NCI-H774 (cell line): Measurements from ENCODE around the gene RFT1.

Experiments used
- DNase-seq: peaks from one replicate; lab custom pipeline; 2025; lab: John Stamatoyannopoulos, UW

The RFT1 gene

GRCh38 chr3:53149006-53149690 lies 18.9 kb upstream of the RFT1 start:
- DNase-seq: no peak

- no peak for DNase-seq
These were observed 17.7 kb upstream of the RFT1 start for GRCh38 chr3:53147903-53148400.

- no peak for DNase-seq
These were observed 17.1 kb upstream of the RFT1 start for GRCh38 chr3:53147151-53147902.

- DNase-seq: no peak
These were observed 16.2 kb upstream of the RFT1 start for GRCh38 chr3:53146319-53146891.

- DNase-seq: no peak
These were observed 15.5 kb upstream of the RFT1 start for GRCh38 chr3:53145713-53146080.

GRCh38 chr3:53144862-53145712 lies 14.9 kb upstream of the RFT1 start:
- peak; percentile 40 for DNase-seq

GRCh38 chr3:53144446-53144845 lies 14.2 kb upstream of the RFT1 start:
- DNase-seq: no peak

GRCh38 chr3:53142986-53143385 lies 12.8 kb upstream of the RFT1 start:
- no peak for DNase-seq

GRCh38 chr3:53140847-53141845 lies 10.9 kb upstream of the RFT1 start:
- DNase-seq: no peak

- DNase-seq: no peak
These were observed 9.9 kb upstream of the RFT1 start for GRCh38 chr3:53139906-53140846.

GRCh38 chr3:53137835-53138446 lies 7.7 kb upstream of the RFT1 start:
- DNase-seq: no peak

- DNase-seq: no peak
These were observed 7.0 kb upstream of the RFT1 start for GRCh38 chr3:53137221-53137620.

GRCh38 chr3:53134631-53135232 lies 4.5 kb upstream of the RFT1 start:
- peak; percentile 10 for DNase-seq

GRCh38 chr3:53132347-53132746 lies 2.1 kb upstream of the RFT1 start:
- no peak for DNase-seq

- DNase-seq: no peak
These were observed 861 bp upstream of the RFT1 start for GRCh38 chr3:53131096-53131495.

GRCh38 chr3:53129344-53129743 lies 891 bp downstream of the RFT1 start:
- DNase-seq: no peak

- no peak for DNase-seq
These were observed 3.6 kb downstream of the RFT1 start for GRCh38 chr3:53126601-53127000.

- no peak for DNase-seq
These were observed 6.3 kb downstream of the RFT1 start for GRCh38 chr3:53123953-53124352.

- no peak for DNase-seq
These were observed 6.7 kb downstream of the RFT1 start for GRCh38 chr3:53123510-53123909.
